B cell (primary cell): ENCODE results near the gene SAT1. TPM values are rescaled to one million over a fixed set of nuclear protein-coding genes. Genes with fewer than 3 reads are reported as not detected.

Experiments used
- ATAC-seq: fragments of 200-7000 bp; cut with Tn5 transposase; one replicate; pipeline ENCODE4 v1.10.0; 2021; ENCODE audit warnings: low read depth, mild to moderate bottlenecking, moderate number of reproducible peaks, moderate library complexity
- CTCF ChIA-PET: fragments of 350-600 bp; sonication (Branson Sonifier 250); formaldehyde crosslinking; loops from one replicate; lab custom pipeline; 2021; ENCODE audit warnings: antibody characterized with exemption, inconsistent platforms; lab: Charles Lee
- POLR2A ChIA-PET: fragments of 350-600 bp; sonication (Branson Sonifier 250); formaldehyde crosslinking; loops from one replicate; lab custom pipeline; 2021; ENCODE audit warnings: antibody characterized with exemption; lab: Charles Lee
- DNase-seq: peaks from one replicate; pipeline ENCODE4 v3.0.0; 2013
- H2AFZ ChIP-seq: 2 replicates; pipeline ENCODE4 v1.6.1; 2012; ENCODE audit warnings: mild to moderate bottlenecking, low read depth, low read length; ENCODE audit not compliant: insufficient read depth, poor library complexity, severe bottlenecking
- H3K27ac ChIP-seq, 2 donors: 1 replicate in 1 of 2; 2 replicates in 1 of 2; pipeline ENCODE4 v1.5.1; 2012 to 2013; ENCODE audit warnings: low read length in 2 of 2, mild to moderate bottlenecking in 2 of 2, moderate library complexity in 1 of 2
- H3K27me3 ChIP-seq, 4 experiments: fragments of 200-600 bp in 1 of 4; sonication (generic) in 1 of 4; replicated peaks in 1 of 4; 1 replicate in 2 of 4; 2 replicates in 2 of 4; pipeline versions ENCODE4 v1.6.1 to v1.7.0; 2013 to 2016; ENCODE audit warnings: low read length in 3 of 4, mild to moderate bottlenecking in 2 of 4, mixed read lengths in 1 of 4, moderate library complexity in 1 of 4; ENCODE audit not compliant: insufficient read depth in 4 of 4, control insufficient read depth in 3 of 4; ENCODE audit errors: control extremely low read depth in 1 of 4
- H3K36me3 ChIP-seq, 2 experiments: replicated peaks in 1 of 2; 1 replicate in 1 of 2; 2 replicates in 1 of 2; pipeline versions ENCODE4 v1.6.1 to v1.7.1; 2013; ENCODE audit warnings: low read length in 1 of 2; ENCODE audit not compliant: insufficient read depth in 2 of 2, control insufficient read depth in 1 of 2; ENCODE audit errors: control extremely low read depth in 1 of 2, extremely low read depth in 1 of 2
- H3K4me1 ChIP-seq, 2 donors: fragments of 200-600 bp in 1 of 2; sonication (generic) in 1 of 2; 1 replicate in 1 of 2; 2 replicates in 1 of 2; pipeline versions ENCODE4 v1.5.1 to v1.6.1; 2013 to 2017; ENCODE audit warnings: low read length in 2 of 2; ENCODE audit not compliant: control insufficient read depth in 2 of 2, insufficient read depth in 2 of 2
- H3K4me2 ChIP-seq: replicated peaks from 2 replicates; pipeline ENCODE3; 2012; ENCODE audit warnings: mild to moderate bottlenecking, low read depth, low read length; ENCODE audit not compliant: poor library complexity, severe bottlenecking
- H3K4me3 ChIP-seq, 5 experiments: fragments of 200-600 bp in 1 of 5; sonication (generic) in 1 of 5; 1 replicate in 3 of 5; 2 replicates in 2 of 5; pipeline versions ENCODE4 v1.5.1 to v1.7.0; 2011 to 2016; ENCODE audit warnings: low read length in 4 of 5, mild to moderate bottlenecking in 4 of 5, low read depth in 2 of 5, control low read depth in 1 of 5, moderate library complexity in 1 of 5; ENCODE audit not compliant: insufficient read depth in 1 of 5; ENCODE audit errors: control extremely low read depth in 1 of 5, extremely low read depth in 1 of 5
- H3K79me2 ChIP-seq: fragments of 200-600 bp; sonication (generic); one replicate; pipeline ENCODE4 v1.6.0; 2016; ENCODE audit warnings: low read length; ENCODE audit not compliant: control insufficient read depth, insufficient read depth
- H3K9ac ChIP-seq: fragments of 200-600 bp; sonication (generic); 2 replicates; pipeline ENCODE4 v1.6.1; 2017; ENCODE audit warnings: mild to moderate bottlenecking, low read length, moderate library complexity
- H3K9me3 ChIP-seq, 3 donors: one replicate each; pipeline versions ENCODE4 v1.6.1 to v1.7.1; 2013; ENCODE audit warnings: low read length in 2 of 3; ENCODE audit not compliant: control insufficient read depth in 2 of 3, insufficient read depth in 1 of 3; ENCODE audit errors: control extremely low read depth in 1 of 3
- H4K20me1 ChIP-seq: 2 replicates; pipeline ENCODE4 v1.6.0; 2012; ENCODE audit warnings: mild to moderate bottlenecking, low read length; ENCODE audit not compliant: insufficient read depth, control insufficient read depth, poor library complexity, severe bottlenecking
- H3K27ac Mint-ChIP-seq: one replicate; pipeline ENCODE4 v1.8.0; 2021; ENCODE audit warnings: mixed read lengths
- H3K27me3 Mint-ChIP-seq: one replicate; pipeline ENCODE4 v1.8.0; 2021; ENCODE audit warnings: mixed read lengths
- H3K4me1 Mint-ChIP-seq: one replicate; pipeline ENCODE4 v1.8.0; 2021; ENCODE audit warnings: mixed read lengths
- H3K4me3 Mint-ChIP-seq: one replicate; pipeline ENCODE4 v1.8.0; 2021; ENCODE audit warnings: mixed read lengths
- H3K9me3 Mint-ChIP-seq: one replicate; pipeline ENCODE4 v1.8.0; 2022; ENCODE audit warnings: mixed read lengths; ENCODE audit not compliant: insufficient read depth
- EZH2 ChIP-seq: IDR thresholded peaks from 2 replicates; pipeline ENCODE4 v1.6.1; 2012; ENCODE audit warnings: borderline replicate concordance, low read depth, mild to moderate bottlenecking, moderate library complexity, low read length; ENCODE audit not compliant: insufficient read depth, poor library complexity, severe bottlenecking
- WGBS: methylation state at CpG from one replicate; pipeline ENCODE4 v1.1.5; 2013; ENCODE audit warnings: missing lambda C conversion rate; ENCODE audit not compliant: insufficient coverage; 5-methylcytosine and 5-hydroxymethylcytosine counted together
- intact Hi-C: fragments of 100-400 bp; cut with micrococcal nuclease; formaldehyde crosslinking; loops from one replicate; pipeline ENCODE4 v1.10.0; 2022
- polyA plus RNA-seq: library from polyadenylated mRNA; depleted of rRNA; stranded (reverse); fragments of >200 nt; gene quantifications from 2 replicates; pipeline ENCODE4 v1.2.3, GENCODE V29; 2012
- total RNA-seq, 2 donors: library from RNA; stranded (reverse); fragments of 120-200 nt in 1 of 2; gene quantifications; 1 replicate in 1 of 2; 2 replicates in 1 of 2; pipeline versions ENCODE4 v1.2.3 to v1.2.4, GENCODE V29; 2013 to 2022
- TF ChIP-seq, protein P1 (sequence below): fragments of 200-600 bp; IDR thresholded peaks from one replicate; pipeline ENCODE4 v1.8.0; 2022; ENCODE audit warnings: antibody characterized with exemption, mild to moderate bottlenecking

The SAT1 gene
- total and polyA plus RNA-seq, 2 donors (not counting 1 experiment from before 2014, with no cell fraction given): 172 to 479 TPM

DNA sequence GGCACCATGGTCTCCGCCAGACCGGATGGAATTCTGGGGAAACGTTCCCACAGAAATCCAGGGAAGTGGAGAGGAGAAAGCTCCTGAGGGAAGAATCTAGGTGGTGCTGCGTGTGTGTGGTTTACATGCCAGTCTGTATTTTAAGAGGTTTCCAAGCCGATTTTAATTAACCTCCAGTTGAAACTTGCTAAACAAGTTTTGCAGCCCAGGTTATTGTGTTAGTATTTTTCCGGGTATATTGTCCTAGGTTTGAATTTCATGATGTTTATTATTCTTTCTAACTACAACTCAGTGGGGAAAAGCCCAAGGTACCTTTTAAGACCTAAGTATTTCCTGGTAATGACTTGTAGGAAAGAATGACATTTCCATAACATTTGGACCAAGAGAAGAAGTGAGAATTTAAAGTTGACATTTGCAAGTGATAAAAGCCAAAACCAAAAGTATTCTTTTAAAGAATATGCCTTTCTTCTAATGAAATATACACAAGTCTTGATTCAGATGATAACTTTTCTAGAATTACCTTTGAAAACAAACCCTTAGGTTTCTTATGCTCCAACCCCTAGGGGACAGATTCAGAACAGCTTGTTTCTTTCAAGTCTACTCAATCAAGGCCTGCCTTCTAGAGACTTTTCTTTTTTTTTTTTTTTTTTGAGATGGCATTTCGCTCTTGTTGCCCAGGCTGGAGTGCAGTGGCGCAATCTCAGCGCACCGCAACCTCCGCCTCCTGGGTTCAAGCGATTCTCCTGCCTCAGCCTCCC is 14.6 kb downstream of the SAT1 start:
- WGBS: 100% methylated on average over 7 of the region's 12 CpGs
- ATAC-seq (no peak), DNase-seq (no peak)
- Mint-ChIP-seq H3K27me3 (no peaks in the 10 kb centered on the region), H3K4me3 (no peak overlapping the region), H3K4me1 (peaks cover 3% of the 10 kb centered on the region), H3K9me3 (no peaks in the 10 kb centered on the region), H3K27ac (no peak overlapping the region)
- intact Hi-C loops: no loop called here
- TF ChIP-seq, protein P1, sequence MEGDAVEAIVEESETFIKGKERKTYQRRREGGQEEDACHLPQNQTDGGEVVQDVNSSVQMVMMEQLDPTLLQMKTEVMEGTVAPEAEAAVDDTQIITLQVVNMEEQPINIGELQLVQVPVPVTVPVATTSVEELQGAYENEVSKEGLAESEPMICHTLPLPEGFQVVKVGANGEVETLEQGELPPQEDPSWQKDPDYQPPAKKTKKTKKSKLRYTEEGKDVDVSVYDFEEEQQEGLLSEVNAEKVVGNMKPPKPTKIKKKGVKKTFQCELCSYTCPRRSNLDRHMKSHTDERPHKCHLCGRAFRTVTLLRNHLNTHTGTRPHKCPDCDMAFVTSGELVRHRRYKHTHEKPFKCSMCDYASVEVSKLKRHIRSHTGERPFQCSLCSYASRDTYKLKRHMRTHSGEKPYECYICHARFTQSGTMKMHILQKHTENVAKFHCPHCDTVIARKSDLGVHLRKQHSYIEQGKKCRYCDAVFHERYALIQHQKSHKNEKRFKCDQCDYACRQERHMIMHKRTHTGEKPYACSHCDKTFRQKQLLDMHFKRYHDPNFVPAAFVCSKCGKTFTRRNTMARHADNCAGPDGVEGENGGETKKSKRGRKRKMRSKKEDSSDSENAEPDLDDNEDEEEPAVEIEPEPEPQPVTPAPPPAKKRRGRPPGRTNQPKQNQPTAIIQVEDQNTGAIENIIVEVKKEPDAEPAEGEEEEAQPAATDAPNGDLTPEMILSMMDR: no peak
- TF ChIP-seq EZH2: no peak
- no peaks in the 10 kb centered on the region for H3K9me3 ChIP-seq
- CTCF ChIA-PET: no interaction called here
- no peak overlapping the region for H3K27ac ChIP-seq
- H3K36me3 ChIP-seq: no peaks in the 10 kb centered on the region
- no peak overlapping the region for H3K4me3 ChIP-seq
- H3K27me3 ChIP-seq: no peaks in the 10 kb centered on the region
- no peaks in the 10 kb centered on the region for H4K20me1 ChIP-seq
- peaks cover under 1 to 3% of the 10 kb centered on the region in 2 donors for H3K4me1 ChIP-seq
- H3K9ac ChIP-seq: no peak overlapping the region
- H2AFZ ChIP-seq: no peak overlapping the region
- POLR2A ChIA-PET: no interaction called here
- no peaks in the 10 kb centered on the region for H3K79me2 ChIP-seq
- H3K4me2 ChIP-seq: no peak overlapping the region

DNA sequence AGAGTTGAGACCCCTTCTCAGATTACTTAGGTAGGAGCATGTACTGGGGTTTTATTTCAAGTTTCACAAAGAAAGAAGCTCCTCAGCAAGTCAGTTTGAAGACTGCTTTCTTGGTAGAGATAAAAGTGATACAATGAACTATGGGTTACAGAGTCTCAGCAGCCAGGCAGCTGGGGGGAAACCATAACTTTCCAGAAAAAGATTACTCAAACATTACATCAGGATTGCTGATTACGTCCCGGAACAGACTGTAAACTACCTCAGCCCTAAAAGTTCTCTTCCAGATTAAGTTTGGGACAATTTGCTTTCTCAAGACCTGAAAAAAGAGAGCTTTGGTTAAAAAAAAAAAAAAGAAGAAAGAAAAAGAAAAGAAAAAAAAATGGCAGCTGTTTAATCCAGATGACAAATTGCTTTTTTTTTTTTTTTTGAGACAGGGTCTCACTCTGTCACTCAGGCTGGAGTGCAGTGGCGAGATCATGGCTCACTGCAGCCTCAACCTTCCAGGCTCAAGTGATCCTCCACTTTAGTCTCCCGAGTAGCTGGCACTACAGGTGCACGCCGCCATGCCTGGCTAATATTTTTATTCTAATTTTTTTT is 16.6 kb downstream of the SAT1 start:
- DNase-seq (no peak), ATAC-seq (no peak)
- POLR2A ChIA-PET: no interaction called here
- no peak for TF ChIP-seq EZH2
- TF ChIP-seq, protein P1: no peak
- Mint-ChIP-seq H3K4me1 (peaks cover 4% of the 10 kb centered on the region), H3K27me3 (no peaks in the 10 kb centered on the region), H3K27ac (no peak overlapping the region), H3K4me3 (no peak overlapping the region), H3K9me3 (no peaks in the 10 kb centered on the region)
- intact Hi-C loops: no loop called here
- no peak overlapping the region for H3K27ac ChIP-seq
- no peaks in the 10 kb centered on the region for H3K27me3 ChIP-seq
- peaks cover 4 to 5% of the 10 kb centered on the region in 2 donors for H3K4me1 ChIP-seq
- no peaks in the 10 kb centered on the region for H3K9me3 ChIP-seq
- no peak overlapping the region for H3K4me2 ChIP-seq
- H3K36me3 ChIP-seq: no peaks in the 10 kb centered on the region
- H2AFZ ChIP-seq: no peak overlapping the region
- no CpG with 5 or more reads among the region's 6 CpGs for WGBS
- H3K9ac ChIP-seq: no peak overlapping the region
- H4K20me1 ChIP-seq: no peaks in the 10 kb centered on the region
- no peaks in the 10 kb centered on the region for H3K79me2 ChIP-seq
- CTCF ChIA-PET: interaction anchor here (0.7 kb wide), 1 partner anchor 134 kb away, joined by 4 read pairs; no protein-coding TSS in a partner anchor
- no peak overlapping the region for H3K4me3 ChIP-seq
